GM23248 (cell line): ENCODE results near the gene UMAD1. TPM values are rescaled to one million over a fixed set of nuclear protein-coding genes. Genes with fewer than 3 reads are reported as not detected.

Experiments used
- DNase-seq: peaks from one replicate; pipeline ENCODE4 v3.0.0-alpha.2; 2015
- H2AFZ ChIP-seq: fragments of 200-600 bp; sonication (generic); 2 replicates; pipeline ENCODE4 v1.6.1; 2016; ENCODE audit warnings: antibody characterized with exemption
- H3F3A ChIP-seq: fragments of 200-600 bp; sonication (generic); 2 replicates; pipeline ENCODE4 v1.6.1; 2016; ENCODE audit warnings: mild to moderate bottlenecking, antibody characterized with exemption, mixed run types; ENCODE audit not compliant: insufficient read depth
- H3K27ac ChIP-seq: fragments of 200-600 bp; sonication (generic); 2 replicates; pipeline ENCODE4 v1.5.1; 2016; ENCODE audit warnings: mild to moderate bottlenecking
- H3K27me3 ChIP-seq: fragments of 200-600 bp; sonication (generic); replicated peaks from 2 replicates; pipeline ENCODE4 v1.6.1; 2016; ENCODE audit warnings: mild to moderate bottlenecking; ENCODE audit not compliant: insufficient read depth
- H3K36me3 ChIP-seq: fragments of 200-600 bp; sonication (generic); 2 replicates; pipeline ENCODE4 v1.6.1; 2016; ENCODE audit warnings: low read depth, mild to moderate bottlenecking
- H3K4me1 ChIP-seq: fragments of 200-600 bp; sonication (generic); 2 replicates; pipeline ENCODE4 v1.6.1; 2016; ENCODE audit warnings: mild to moderate bottlenecking; ENCODE audit not compliant: insufficient read depth
- H3K4me2 ChIP-seq: fragments of 200-600 bp; sonication (generic); one replicate; pipeline ENCODE4 v1.6.1; 2016; ENCODE audit warnings: mild to moderate bottlenecking; ENCODE audit not compliant: unreplicated experiment
- H3K4me3 ChIP-seq: fragments of 200-600 bp; sonication (generic); 2 replicates; pipeline ENCODE4 v1.5.1; 2016; ENCODE audit warnings: mild to moderate bottlenecking
- H3K79me2 ChIP-seq: fragments of 200-600 bp; sonication (generic); 2 replicates; pipeline ENCODE4 v1.6.1; 2016; ENCODE audit warnings: mild to moderate bottlenecking; ENCODE audit not compliant: insufficient read depth
- H3K9ac ChIP-seq: fragments of 200-600 bp; sonication (generic); 2 replicates; pipeline ENCODE4 v1.6.1; 2016; ENCODE audit warnings: mild to moderate bottlenecking
- H3K9me2 ChIP-seq: fragments of 200-600 bp; sonication (generic); 2 replicates; pipeline ENCODE4 v1.6.1; 2016; ENCODE audit warnings: mixed run types, mild to moderate bottlenecking, moderate library complexity; ENCODE audit not compliant: insufficient read depth
- H3K9me3 ChIP-seq: fragments of 200-600 bp; sonication (generic); one replicate; pipeline ENCODE4 v1.6.1; 2017; ENCODE audit warnings: low read depth
- H4K20me1 ChIP-seq: fragments of 200-600 bp; sonication (generic); 2 replicates; pipeline ENCODE4 v1.6.0; 2016; ENCODE audit not compliant: insufficient read depth
- EZH2 ChIP-seq: fragments of 200-600 bp; sonication (generic); IDR thresholded peaks from 2 replicates; pipeline ENCODE4 v1.6.1; 2018; ENCODE audit warnings: antibody characterized with exemption, mild to moderate bottlenecking; ENCODE audit not compliant: insufficient read depth, poor library complexity, severe bottlenecking
- EZH2phosphoT487 ChIP-seq: fragments of 200-600 bp; sonication (generic); IDR thresholded peaks from 2 replicates; pipeline ENCODE4 v1.6.1; 2018; ENCODE audit warnings: antibody characterized with exemption, moderate library complexity, mild to moderate bottlenecking, low read depth; ENCODE audit not compliant: insufficient read depth
- WGBS, 2 experiments: methylation state at CpG; one replicate each; pipeline ENCODE4 v1.1.6; 2015 to 2017; ENCODE audit warnings: low lambda C conversion rate in 2 of 2, low coverage in 1 of 2; ENCODE audit errors: missing lambda C conversion rate in 2 of 2; 5-methylcytosine and 5-hydroxymethylcytosine counted together
- in situ Hi-C: fragments of 300-500 bp; cut with MboI; formaldehyde crosslinking; loops from 2 replicates; pipeline ENCODE4 v1.15.0; 2020
- polyA plus RNA-seq: library from polyadenylated mRNA; unstranded; fragments of >200 nt; fragmentation: Nextera tagmentation; extraction: Ambion mirVana; gene quantifications from 2 replicates; pipeline ENCODE4 v1.2.1, GENCODE V29; 2016
- total RNA-seq: library from RNA; depleted of rRNA; stranded (reverse); fragments of >200 nt; shearing (Covaris generic); gene quantifications from 2 replicates; pipeline ENCODE4 v1.2.3, GENCODE V29; 2014

UMAD1 gene
- total and polyA plus RNA-seq, 2 experiments from 2014 or later = 11.8 to 18.6 TPM

GRCh38 chr7:7810826-7811225 lies 170.3 kb downstream of the UMAD1 start:
- Histone ChIP-seq H3K27me3 (no peaks in the 10 kb centered on the region), H3F3A (no peaks in the 10 kb centered on the region), H3K9me2 (no peaks in the 10 kb centered on the region), H3K27ac (no peak overlapping the region), H3K4me1 (peaks cover 6% of the 10 kb centered on the region; the same call in 1 of the 2 replicates), H2AFZ (no peak overlapping the region), H3K9ac (no peak overlapping the region), H3K4me3 (no peak overlapping the region), H3K9me3 (no peaks in the 10 kb centered on the region), H3K36me3 (no peaks in the 10 kb centered on the region), H3K4me2 (no peak overlapping the region), H3K79me2 (no peaks in the 10 kb centered on the region), H4K20me1 (no peaks in the 10 kb centered on the region)
- DNase-seq = no peak
- no peak for TF ChIP-seq EZH2
- no peak for TF ChIP-seq EZH2phosphoT487
- WGBS, 2 experiments = 96 to 98% methylated on average over 2 of the region's 2 CpGs
- in situ Hi-C loops = no loop called here

DNA sequence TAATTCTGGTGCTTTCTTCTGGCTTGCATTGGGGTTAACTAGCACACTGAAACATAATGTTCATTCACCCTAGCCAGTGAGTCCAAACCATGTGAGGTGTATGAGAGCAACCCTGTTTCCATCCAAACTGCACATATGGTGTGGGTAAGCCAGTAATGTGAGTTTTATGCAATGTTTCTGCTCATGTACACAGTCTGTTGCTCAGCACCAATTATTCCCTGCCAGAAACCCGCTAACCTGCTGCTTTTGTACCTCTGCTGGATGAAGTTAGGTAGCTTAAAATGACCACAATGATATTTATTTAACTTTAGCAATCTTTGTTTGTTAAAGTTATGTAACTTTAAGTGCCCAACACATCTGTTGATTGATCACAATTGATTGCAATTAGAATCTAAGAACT lies 171.6 kb downstream of the UMAD1 start:
- Histone ChIP-seq H3K79me2 (no peaks in the 10 kb centered on the region), H3K27me3 (no peaks in the 10 kb centered on the region), H3K9ac (no peak overlapping the region), H3K36me3 (no peaks in the 10 kb centered on the region), H4K20me1 (no peaks in the 10 kb centered on the region), H3K27ac (no peak overlapping the region), H3K4me1 (peaks cover 6% of the 10 kb centered on the region; the same call in 1 of the 2 replicates), H3K4me2 (no peak overlapping the region), H3F3A (no peaks in the 10 kb centered on the region), H2AFZ (no peak overlapping the region), H3K4me3 (no peak overlapping the region), H3K9me2 (no peaks in the 10 kb centered on the region), H3K9me3 (no peaks in the 10 kb centered on the region)
- TF ChIP-seq EZH2 (no peak), EZH2phosphoT487 (no peak)
- WGBS, 2 experiments = 65% methylated on average over 1 of the region's 1 CpG
- DNase-seq = no peak
- in situ Hi-C loops = no loop called here

DNA sequence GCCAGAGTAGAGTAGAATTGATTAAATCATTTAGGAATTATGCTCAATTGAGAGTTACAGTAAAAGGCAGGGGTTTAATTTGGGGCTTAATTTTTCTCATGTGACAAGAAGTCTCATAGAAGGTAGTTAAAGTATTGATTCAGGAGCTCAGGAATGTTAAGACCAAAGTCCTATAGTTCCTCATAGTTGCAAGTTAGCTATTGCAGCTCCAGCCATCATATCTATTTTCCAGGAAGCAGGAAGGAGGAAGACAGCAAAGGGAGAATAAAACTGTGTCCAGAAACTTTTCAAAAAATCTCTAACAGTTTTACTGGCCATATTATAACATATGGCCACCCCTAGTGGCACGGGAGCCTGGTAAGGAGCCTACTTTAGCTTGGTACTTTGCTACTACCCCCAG lies 174.8 kb downstream of the UMAD1 start:
- in situ Hi-C loops = no loop called here
- no peaks in the 10 kb centered on the region for H3K9me2 ChIP-seq

GRCh38 chr7:7816084-7816483 lies 175.5 kb downstream of the UMAD1 start:
- H3K4me1 ChIP-seq = no peaks in the 10 kb centered on the region
- H3K9ac ChIP-seq = no peak overlapping the region
- no peaks in the 10 kb centered on the region for H3K79me2 ChIP-seq
- H3K36me3 ChIP-seq = no peaks in the 10 kb centered on the region
- H2AFZ ChIP-seq = no peak overlapping the region
- no peak for DNase-seq
- no peaks in the 10 kb centered on the region for H4K20me1 ChIP-seq
- H3K27ac ChIP-seq = no peak overlapping the region
- H3K4me2 ChIP-seq = no peak overlapping the region
- no peak overlapping the region for H3K4me3 ChIP-seq
- WGBS, 2 experiments = 81 to 82% methylated on average over 7 of the region's 7 CpGs
- in situ Hi-C loops = no loop called here
- no peaks in the 10 kb centered on the region for H3K27me3 ChIP-seq
- H3K9me2 ChIP-seq = no peaks in the 10 kb centered on the region
- no peak for TF ChIP-seq EZH2
- no peak for TF ChIP-seq EZH2phosphoT487
- no peaks in the 10 kb centered on the region for H3F3A ChIP-seq
- no peaks in the 10 kb centered on the region for H3K9me3 ChIP-seq

More for the DNA sequence above, 174.8 kb downstream of the UMAD1 start:
- H3K36me3 ChIP-seq = no peaks in the 10 kb centered on the region
- H3K4me3 ChIP-seq = no peak overlapping the region
- no peaks in the 10 kb centered on the region for H3F3A ChIP-seq
- H2AFZ ChIP-seq = no peak overlapping the region
- H3K4me2 ChIP-seq = no peak overlapping the region
- TF ChIP-seq EZH2 = no peak
- no peak for TF ChIP-seq EZH2phosphoT487
- 52 to 64% methylated on average over 1 of the region's 1 CpG for WGBS, 2 experiments
- no peaks in the 10 kb centered on the region for H3K27me3 ChIP-seq
- no peaks in the 10 kb centered on the region for H3K4me1 ChIP-seq
- DNase-seq = no peak
- H3K9me3 ChIP-seq = no peaks in the 10 kb centered on the region
- no peaks in the 10 kb centered on the region for H4K20me1 ChIP-seq
- H3K79me2 ChIP-seq = no peaks in the 10 kb centered on the region
- H3K27ac ChIP-seq = no peak overlapping the region
- H3K9ac ChIP-seq = no peak overlapping the region
